ENCODE measurements around the gene SEMA6A. TPM values are rescaled to one million over a fixed set of nuclear protein-coding genes. Genes with fewer than 3 reads are reported as not detected.
A peak's percentile ranks its signal among the peaks of the same experiment; 100 is the strongest.
"Not testable (repeated sequence)": the region's sequence is repeated elsewhere in the genome, so short reads cannot be mapped to it uniquely, and the experiment has no call there.

SEMA6A gene
- total and polyA plus RNA-seq, 10 of the 15 experiments (the other 5 are each of a cell fraction or from before 2014, with no cell fraction given), result 0.16 to 10.2 (median 1.1) TPM

DNA sequence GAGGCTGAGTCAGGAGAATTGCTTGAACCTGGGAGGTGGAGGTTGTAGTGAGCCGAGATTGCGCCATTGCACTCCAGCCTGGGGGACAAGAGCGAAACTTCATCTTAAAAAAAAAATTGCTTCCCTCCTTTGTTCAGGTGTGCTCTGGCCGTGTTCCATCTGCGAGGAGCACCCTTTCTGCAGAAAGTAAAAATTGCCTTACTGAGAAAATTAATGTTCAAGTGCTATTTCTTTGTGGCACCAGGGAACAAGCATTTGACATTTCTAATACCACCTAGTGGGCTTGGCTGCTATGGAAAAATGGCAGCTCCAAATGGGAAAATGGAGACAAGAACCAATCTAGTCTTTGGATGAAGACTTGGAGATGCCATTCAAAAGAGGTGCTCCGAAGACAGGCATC, 29.2 kb downstream of the SEMA6A start:
- DNase-seq (ENCODE audit: low read depth, low spot score); H3K27me3 ChIP-seq (replicated peaks in 1 of 2; ENCODE audit: control insufficient read depth in 2 of 2, insufficient read depth in 2 of 2, low read length in 1 of 2); BruUV-seq (replicated peaks); in situ Hi-C loops (cut with MboI); H3K79me2 ChIP-seq (ENCODE audit: control insufficient read depth, insufficient read depth, low read length); H3K4me3 ChIP-seq; H3K4me1 ChIP-seq (ENCODE audit: control insufficient read depth, insufficient read depth, low read length); POLR2A ChIA-PET; H3K27ac ChIP-seq (ENCODE audit: control insufficient read depth, insufficient read depth); FAIRE-seq; H3K9ac ChIP-seq (ENCODE audit: control insufficient read depth, insufficient read depth, low read length); H3K4me2 ChIP-seq (ENCODE audit: control insufficient read depth, insufficient read depth); H3K36me3 ChIP-seq (ENCODE audit: control insufficient read depth in 2 of 2, insufficient read depth in 2 of 2, low read length in 1 of 2); intact Hi-C loops (cut with micrococcal nuclease; ENCODE audit: unreplicated experiment); ATAC-seq; H4K20me1 ChIP-seq (ENCODE audit: control insufficient read depth, insufficient read depth); H2AFZ ChIP-seq (ENCODE audit: control insufficient read depth, low read depth, low read length): not testable (repeated sequence)
- peaks cover 10% of the 10 kb centered on the region for H3K9me3 ChIP-seq (replicated peaks; ENCODE audit: control insufficient read depth, insufficient read depth, low read length)
- ChIA-PET CTCF (interaction anchor here (0.9 to 1.4 kb wide), 4 partner anchors 11 to 411 kb away, joined by 3 to 4 read pairs (median 3); no protein-coding TSS in a partner anchor), RAD21 (ENCODE audit: unreplicated experiment) (interaction anchor here (0.6 kb wide), 1 partner anchor 10 kb away, joined by 3 read pairs; no protein-coding TSS in a partner anchor), SMC1A (ENCODE audit: uncharacterized antibody, unreplicated experiment) (interaction anchor here (1.2 to 1.5 kb wide), 3 partner anchors 12 to 27 kb away, joined by 3 to 6 read pairs (median 3); no protein-coding TSS in a partner anchor)
- WGBS (ENCODE audit: insufficient coverage, insufficient replicate concordance, low lambda C conversion rate, missing lambda C conversion rate), result 71% methylated on average over 6 of the region's 6 CpGs
- TF ChIP-seq, protein P1, sequence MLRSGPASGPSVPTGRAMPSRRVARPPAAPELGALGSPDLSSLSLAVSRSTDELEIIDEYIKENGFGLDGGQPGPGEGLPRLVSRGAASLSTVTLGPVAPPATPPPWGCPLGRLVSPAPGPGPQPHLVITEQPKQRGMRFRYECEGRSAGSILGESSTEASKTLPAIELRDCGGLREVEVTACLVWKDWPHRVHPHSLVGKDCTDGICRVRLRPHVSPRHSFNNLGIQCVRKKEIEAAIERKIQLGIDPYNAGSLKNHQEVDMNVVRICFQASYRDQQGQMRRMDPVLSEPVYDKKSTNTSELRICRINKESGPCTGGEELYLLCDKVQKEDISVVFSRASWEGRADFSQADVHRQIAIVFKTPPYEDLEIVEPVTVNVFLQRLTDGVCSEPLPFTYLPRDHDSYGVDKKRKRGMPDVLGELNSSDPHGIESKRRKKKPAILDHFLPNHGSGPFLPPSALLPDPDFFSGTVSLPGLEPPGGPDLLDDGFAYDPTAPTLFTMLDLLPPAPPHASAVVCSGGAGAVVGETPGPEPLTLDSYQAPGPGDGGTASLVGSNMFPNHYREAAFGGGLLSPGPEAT (IDR thresholded peaks at IDR 0.05; ENCODE audit: low read depth), result 0 out of 2 replicates have a peak, but pooled peaks have one; percentile 22
- TF ChIP-seq KLF5 (IDR thresholded peaks at IDR 0.05; ENCODE audit: partially characterized antibody), result peak; percentile 63
- TF ChIP-seq CBX5 (IDR thresholded peaks at IDR 0.05; ENCODE audit: low read depth), result peak; percentile 90; the same call in 1 of the 2 replicates

DNA sequence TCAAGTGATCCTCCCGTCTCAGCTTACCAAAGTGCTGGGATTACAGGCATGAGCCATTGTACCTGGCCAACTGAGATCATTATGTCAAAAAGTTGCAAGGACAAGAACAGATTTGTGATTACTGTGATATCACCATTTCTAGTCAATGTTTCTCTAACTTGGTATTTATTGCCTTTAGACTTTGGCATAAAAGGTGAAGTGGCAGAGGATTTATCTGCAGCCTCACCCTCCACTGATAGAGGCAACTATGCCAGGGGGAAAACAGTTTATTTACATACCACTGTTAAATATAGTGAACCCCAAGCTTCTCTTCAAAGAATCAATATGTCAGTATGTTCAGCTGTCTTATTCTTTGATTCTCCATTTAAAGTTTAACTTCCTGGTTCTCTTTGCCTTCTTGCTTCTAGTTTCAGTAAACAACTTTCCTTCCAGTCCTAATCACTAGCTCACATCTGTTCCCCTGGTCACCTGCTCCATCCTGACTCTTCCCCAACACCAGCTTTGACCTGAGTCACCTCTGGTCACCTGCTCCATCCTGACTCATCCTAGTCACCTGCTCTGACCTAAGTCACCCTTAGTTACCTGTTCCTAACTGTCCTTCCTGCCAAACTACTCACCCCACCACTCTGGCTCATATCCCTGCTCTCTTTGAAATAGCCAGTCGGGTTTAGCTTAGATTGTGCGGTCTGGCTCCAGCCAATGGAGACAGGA, 29.9 kb downstream of the SEMA6A start:
- intact Hi-C loops (cut with micrococcal nuclease; ENCODE audit: unreplicated experiment) (no loop called here), in situ Hi-C loops (cut with MboI) (no loop called here)
- DNase-seq (ENCODE audit: low read depth, low spot score) (no peak), FAIRE-seq (no peak), ATAC-seq (no peak)
- ChIA-PET CTCF (interaction anchor here (0.9 to 1.4 kb wide), 4 partner anchors 11 to 410 kb away, joined by 3 to 4 read pairs (median 3); no protein-coding TSS in a partner anchor), RAD21 (ENCODE audit: unreplicated experiment) (no interaction called here), POLR2A (interaction anchor here (0.6 kb wide), 1 partner anchor 252 kb away, joined by 3 read pairs; no protein-coding TSS in a partner anchor), SMC1A (ENCODE audit: uncharacterized antibody, unreplicated experiment) (interaction anchor here (0.6 to 1.5 kb wide), 4 partner anchors 18 to 403 kb away, joined by 3 read pairs; no protein-coding TSS in a partner anchor)
- Histone ChIP-seq H3K79me2 (ENCODE audit: control insufficient read depth, insufficient read depth, low read length) (no peaks in the 10 kb centered on the region), H3K4me3 (no peak overlapping the region), H3K4me2 (ENCODE audit: control insufficient read depth, insufficient read depth) (no peak overlapping the region), H3K4me1 (ENCODE audit: control insufficient read depth, insufficient read depth, low read length) (no peaks in the 10 kb centered on the region), H2AFZ (ENCODE audit: control insufficient read depth, low read depth, low read length) (no peak overlapping the region), H3K27me3 (replicated peaks in 1 of 2; ENCODE audit: control insufficient read depth in 2 of 2, insufficient read depth in 2 of 2, low read length in 1 of 2) (no peaks in the 10 kb centered on the region), H3K27ac (ENCODE audit: control insufficient read depth, insufficient read depth) (no peak overlapping the region), H3K36me3 (ENCODE audit: control insufficient read depth in 2 of 2, insufficient read depth in 2 of 2, low read length in 1 of 2) (no peaks in the 10 kb centered on the region), H3K9ac (ENCODE audit: control insufficient read depth, insufficient read depth, low read length) (no peak overlapping the region), H4K20me1 (ENCODE audit: control insufficient read depth, insufficient read depth) (no peaks in the 10 kb centered on the region), H3K9me3 (replicated peaks; ENCODE audit: control insufficient read depth, insufficient read depth, low read length) (peaks cover 10% of the 10 kb centered on the region)
- TF ChIP-seq SMC3 (IDR thresholded peaks at IDR 0.05; ENCODE audit: borderline replicate concordance, low read length), result no peak
- TF ChIP-seq SMARCA5 (IDR thresholded peaks at IDR 0.05), result no peak
- no peak for TF ChIP-seq RAD21 (IDR thresholded peaks at IDR 0.05; ENCODE audit: insufficient read depth, low read depth, low read length)
- TF ChIP-seq, protein P2, sequence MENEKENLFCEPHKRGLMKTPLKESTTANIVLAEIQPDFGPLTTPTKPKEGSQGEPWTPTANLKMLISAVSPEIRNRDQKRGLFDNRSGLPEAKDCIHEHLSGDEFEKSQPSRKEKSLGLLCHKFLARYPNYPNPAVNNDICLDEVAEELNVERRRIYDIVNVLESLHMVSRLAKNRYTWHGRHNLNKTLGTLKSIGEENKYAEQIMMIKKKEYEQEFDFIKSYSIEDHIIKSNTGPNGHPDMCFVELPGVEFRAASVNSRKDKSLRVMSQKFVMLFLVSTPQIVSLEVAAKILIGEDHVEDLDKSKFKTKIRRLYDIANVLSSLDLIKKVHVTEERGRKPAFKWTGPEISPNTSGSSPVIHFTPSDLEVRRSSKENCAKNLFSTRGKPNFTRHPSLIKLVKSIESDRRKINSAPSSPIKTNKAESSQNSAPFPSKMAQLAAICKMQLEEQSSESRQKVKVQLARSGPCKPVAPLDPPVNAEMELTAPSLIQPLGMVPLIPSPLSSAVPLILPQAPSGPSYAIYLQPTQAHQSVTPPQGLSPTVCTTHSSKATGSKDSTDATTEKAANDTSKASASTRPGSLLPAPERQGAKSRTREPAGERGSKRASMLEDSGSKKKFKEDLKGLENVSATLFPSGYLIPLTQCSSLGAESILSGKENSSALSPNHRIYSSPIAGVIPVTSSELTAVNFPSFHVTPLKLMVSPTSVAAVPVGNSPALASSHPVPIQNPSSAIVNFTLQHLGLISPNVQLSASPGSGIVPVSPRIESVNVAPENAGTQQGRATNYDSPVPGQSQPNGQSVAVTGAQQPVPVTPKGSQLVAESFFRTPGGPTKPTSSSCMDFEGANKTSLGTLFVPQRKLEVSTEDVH (IDR thresholded peaks at IDR 0.05; ENCODE audit: low read depth, partially characterized antibody), result no peak
- TF ChIP-seq RB1 (IDR thresholded peaks at IDR 0.05; ENCODE audit: borderline replicate concordance), result no peak
- no peak for TF ChIP-seq TBL1XR1 (IDR thresholded peaks at IDR 0.05; ENCODE audit: low read depth, low read length)
- no peak for TF ChIP-seq FOXK2 (IDR thresholded peaks at IDR 0.05)
- no peak for TF ChIP-seq NR2F1 (conservative IDR thresholded peaks at IDR 0.05)
- TF ChIP-seq MXI1 (IDR thresholded peaks at IDR 0.05; ENCODE audit: low read depth, low read length), result no peak
- BruUV-seq (replicated peaks), result no TSS peak
- 59% methylated on average over 3 of the region's 3 CpGs for WGBS (ENCODE audit: insufficient coverage, insufficient replicate concordance, low lambda C conversion rate, missing lambda C conversion rate)
